Brain microvascular endothelial cell (primary cell): ENCODE results near the gene ZGPAT.
A peak's percentile ranks its signal among the peaks of the same experiment; 100 is the strongest.
"Not testable (repeated sequence)": the region's sequence is repeated elsewhere in the genome, so short reads cannot be mapped to it uniquely, and the experiment has no call there.

ENCODE experiments used
- DNase-seq: peaks from one replicate; pipeline ENCODE4 v3.0.0-alpha.2; 2020
- H3K27ac ChIP-seq: fragments of 250-450 bp; sonication (Bioruptor Pico); 2 replicates; pipeline ENCODE4 v1.5.1; 2020; ENCODE audit warnings: mild to moderate bottlenecking, moderate library complexity
- H3K27me3 ChIP-seq: fragments of 250-450 bp; sonication (Bioruptor Pico); replicated peaks from 2 replicates; pipeline ENCODE4 v1.5.1; 2020; ENCODE audit warnings: mild to moderate bottlenecking
- H3K36me3 ChIP-seq: fragments of 250-450 bp; sonication (Bioruptor Pico); replicated peaks from 2 replicates; pipeline ENCODE4 v1.5.1; 2020; ENCODE audit warnings: mild to moderate bottlenecking
- H3K4me3 ChIP-seq: 2 replicates; pipeline ENCODE4 v1.5.1; 2011; ENCODE audit warnings: low read depth, mild to moderate bottlenecking, control low read depth, low read length, moderate library complexity
- in situ Hi-C: cut with HindIII; loops from 2 replicates; pipeline ENCODE4 v1.10.0; 2017; ENCODE audit warnings: low sequenced_read_pairs, low pct_ligation_motif_present
- TF ChIP-seq, protein P1 (sequence below): IDR thresholded peaks from 2 replicates; pipeline ENCODE4 v1.5.1; 2011; ENCODE audit warnings: low read depth, mild to moderate bottlenecking, moderate library complexity, low read length, control low read depth, inconsistent platforms; ENCODE audit errors: missing control alignments

The ZGPAT gene

DNA sequence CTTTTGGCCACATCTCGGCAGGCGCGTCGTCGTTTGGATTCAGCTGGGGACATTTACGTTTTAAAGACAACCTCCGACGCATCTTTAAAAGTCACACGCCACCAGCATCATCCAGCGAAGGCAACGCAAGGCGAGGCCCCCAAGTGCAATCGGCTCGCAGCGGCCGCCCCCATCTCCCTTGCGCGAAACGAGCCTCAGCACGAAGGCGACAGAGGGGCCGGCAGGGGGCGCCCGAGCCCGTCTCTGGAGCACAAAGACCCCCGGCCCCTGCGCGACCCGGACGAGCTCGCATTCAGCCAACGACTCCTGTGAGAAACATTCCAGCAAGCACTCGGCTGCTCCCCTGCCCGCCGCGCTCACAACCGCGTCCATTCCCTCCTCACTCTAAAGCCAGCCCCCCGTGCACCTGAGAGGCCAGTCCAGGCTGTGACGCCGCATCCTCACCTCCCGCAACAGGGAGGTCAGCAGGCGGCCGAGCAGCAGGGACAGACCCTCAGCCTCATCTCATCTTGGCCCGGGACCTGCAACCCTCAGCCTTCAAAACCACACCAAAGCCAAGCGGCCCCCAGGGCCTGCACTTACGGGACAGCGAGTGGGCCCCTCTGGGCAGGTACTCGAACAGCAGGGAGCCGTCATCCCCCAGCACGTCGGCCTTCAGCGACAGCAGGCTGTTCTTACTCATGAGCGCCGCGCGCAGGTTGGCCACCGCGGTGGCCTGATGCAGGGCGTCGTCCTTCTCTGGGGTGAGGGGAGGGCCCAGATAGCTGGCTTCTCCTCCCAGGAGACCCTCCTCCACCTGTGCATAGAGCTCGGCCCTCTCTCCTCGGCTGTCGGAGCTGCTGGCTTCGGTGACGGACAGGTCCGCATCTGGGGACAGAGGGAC lies 67.5 kb downstream of the ZGPAT start:
- TF ChIP-seq, protein P1, sequence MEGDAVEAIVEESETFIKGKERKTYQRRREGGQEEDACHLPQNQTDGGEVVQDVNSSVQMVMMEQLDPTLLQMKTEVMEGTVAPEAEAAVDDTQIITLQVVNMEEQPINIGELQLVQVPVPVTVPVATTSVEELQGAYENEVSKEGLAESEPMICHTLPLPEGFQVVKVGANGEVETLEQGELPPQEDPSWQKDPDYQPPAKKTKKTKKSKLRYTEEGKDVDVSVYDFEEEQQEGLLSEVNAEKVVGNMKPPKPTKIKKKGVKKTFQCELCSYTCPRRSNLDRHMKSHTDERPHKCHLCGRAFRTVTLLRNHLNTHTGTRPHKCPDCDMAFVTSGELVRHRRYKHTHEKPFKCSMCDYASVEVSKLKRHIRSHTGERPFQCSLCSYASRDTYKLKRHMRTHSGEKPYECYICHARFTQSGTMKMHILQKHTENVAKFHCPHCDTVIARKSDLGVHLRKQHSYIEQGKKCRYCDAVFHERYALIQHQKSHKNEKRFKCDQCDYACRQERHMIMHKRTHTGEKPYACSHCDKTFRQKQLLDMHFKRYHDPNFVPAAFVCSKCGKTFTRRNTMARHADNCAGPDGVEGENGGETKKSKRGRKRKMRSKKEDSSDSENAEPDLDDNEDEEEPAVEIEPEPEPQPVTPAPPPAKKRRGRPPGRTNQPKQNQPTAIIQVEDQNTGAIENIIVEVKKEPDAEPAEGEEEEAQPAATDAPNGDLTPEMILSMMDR: peak; percentile 86
- H3K27me3 ChIP-seq: no peaks in the 10 kb centered on the region
- H3K27ac ChIP-seq: no peak overlapping the region
- DNase-seq: peak; percentile 20
- no peaks in the 10 kb centered on the region for H3K36me3 ChIP-seq
- H3K4me3 ChIP-seq: peak overlapping the region; percentile 31
- in situ Hi-C loops: no loop called here

DNA sequence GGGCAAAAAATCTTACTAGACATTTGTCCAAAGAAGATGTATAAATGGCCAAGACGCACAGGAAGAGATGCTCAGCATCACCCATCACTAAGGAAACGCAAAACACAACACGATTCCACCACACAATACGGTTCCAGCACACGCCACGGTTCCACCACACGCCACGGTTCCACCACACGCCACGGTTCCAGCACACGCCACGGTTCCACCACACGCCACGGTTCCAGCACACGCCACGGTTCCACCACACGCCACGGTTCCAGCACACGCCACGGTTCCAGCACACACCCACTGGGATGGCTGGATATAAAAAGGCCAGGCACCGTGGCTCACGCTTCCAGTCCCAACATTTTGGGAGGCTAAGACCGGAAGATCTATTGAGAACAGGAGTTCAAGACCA lies 69.0 kb downstream of the ZGPAT start:
- in situ Hi-C loops, H3K27me3 ChIP-seq, H3K4me3 ChIP-seq, H3K27ac ChIP-seq, DNase-seq, H3K36me3 ChIP-seq: not testable (repeated sequence)

DNA sequence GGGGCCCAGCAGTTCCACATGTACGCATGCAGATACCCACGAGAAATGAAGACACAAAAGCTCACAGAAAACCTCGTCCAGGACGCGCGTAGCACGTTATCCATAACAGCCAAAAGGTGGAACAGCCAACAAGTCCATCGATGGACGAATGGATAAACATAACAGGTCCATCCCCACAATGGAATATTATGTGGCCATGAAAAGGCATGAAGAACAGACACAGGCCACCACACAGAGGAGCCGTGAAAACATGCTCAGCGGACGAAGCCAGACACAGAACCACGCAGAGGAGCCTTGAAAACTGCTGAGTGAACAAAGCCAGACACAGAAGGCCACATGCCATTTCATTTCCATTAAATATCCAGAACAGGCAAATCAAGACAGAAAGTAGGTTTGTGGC lies 69.8 kb downstream of the ZGPAT start:
- no peak for DNase-seq
- in situ Hi-C loops: no loop called here
- H3K36me3 ChIP-seq: no peaks in the 10 kb centered on the region
- H3K4me3 ChIP-seq: no peak overlapping the region
- no peak overlapping the region for H3K27ac ChIP-seq
- no peaks in the 10 kb centered on the region for H3K27me3 ChIP-seq
- TF ChIP-seq, protein P1: no peak

DNA sequence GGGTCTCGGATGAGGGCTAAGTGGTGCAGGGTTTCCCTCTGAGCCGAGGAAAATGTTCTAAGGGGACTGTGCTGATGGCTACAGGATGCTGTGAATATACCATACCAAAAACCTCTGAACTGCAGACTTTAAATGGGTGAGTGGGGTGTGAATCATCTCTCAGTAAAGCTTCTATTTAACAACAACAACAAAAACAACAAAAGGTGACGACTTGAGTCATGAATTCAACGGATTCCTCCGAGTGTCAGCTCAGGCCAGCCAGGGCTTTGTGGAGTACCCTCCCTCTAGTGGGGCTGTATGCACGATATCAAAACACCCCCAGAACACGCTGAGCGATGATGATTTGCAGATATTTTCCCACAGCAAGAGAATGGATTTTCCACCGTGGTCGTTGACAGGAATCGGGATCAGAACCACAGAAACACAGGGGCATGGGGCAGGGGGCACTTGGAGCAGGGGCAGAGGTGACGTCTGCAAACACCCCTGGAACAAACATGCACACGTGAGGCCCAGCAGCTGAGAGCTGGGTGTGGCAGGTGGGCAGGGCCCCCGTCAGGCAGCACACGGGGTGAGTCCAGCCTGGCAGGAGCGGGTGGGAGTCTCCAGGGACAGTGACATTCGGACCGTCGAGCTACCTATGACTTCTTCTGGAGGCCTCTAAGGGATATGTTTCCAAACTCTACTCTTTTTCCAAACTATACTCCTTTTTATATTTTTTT lies 70.4 kb downstream of the ZGPAT start:
- Histone ChIP-seq H3K36me3 (no peaks in the 10 kb centered on the region), H3K4me3 (no peak overlapping the region), H3K27ac (no peak overlapping the region), H3K27me3 (no peaks in the 10 kb centered on the region)
- TF ChIP-seq, protein P1: no peak
- DNase-seq: no peak
- in situ Hi-C loops: no loop called here

DNA sequence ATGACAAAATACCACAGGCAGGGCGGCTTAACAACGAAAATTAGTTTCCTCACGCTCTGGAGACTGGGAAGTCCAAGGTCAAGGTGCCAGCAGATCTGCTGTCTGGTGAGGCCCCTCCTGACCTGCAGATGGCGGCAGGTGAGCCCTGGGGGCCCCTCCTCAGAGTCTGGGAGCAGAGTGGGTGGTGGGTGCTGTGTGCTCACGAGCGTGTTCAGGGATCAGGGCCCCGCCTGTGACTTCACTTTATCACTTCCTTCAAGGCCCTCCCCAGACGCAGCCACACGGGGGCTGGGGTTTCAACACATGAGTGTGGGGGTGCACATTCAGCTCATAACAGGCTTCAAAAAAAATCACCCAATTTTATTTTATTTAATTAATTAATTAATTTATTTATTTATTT lies 71.0 kb downstream of the ZGPAT start:
- no peaks in the 10 kb centered on the region for H3K27me3 ChIP-seq
- TF ChIP-seq, protein P1: peak; percentile 6
- DNase-seq: no peak
- H3K4me3 ChIP-seq: no peak overlapping the region
- H3K36me3 ChIP-seq: no peaks in the 10 kb centered on the region
- H3K27ac ChIP-seq: no peak overlapping the region
- in situ Hi-C loops: no loop called here

DNA sequence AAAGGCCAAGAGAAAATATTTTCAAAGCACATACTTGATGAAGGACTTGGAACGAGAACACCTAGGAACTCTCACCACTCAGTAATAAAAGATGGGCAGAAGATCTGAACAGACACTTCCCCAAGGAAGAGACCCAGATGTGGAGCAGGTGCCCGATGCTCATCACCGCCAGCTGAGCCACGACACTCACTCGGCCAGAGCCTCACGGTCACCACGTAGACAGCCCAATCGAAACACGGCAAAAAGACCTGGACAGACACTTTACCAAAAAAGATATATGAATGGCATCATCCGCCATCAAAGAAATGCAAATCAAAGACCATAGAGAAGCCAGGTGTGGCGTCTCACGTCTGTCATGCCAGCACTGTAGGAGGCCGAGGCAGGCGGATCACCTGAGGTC lies 73.3 kb downstream of the ZGPAT start:
- Histone ChIP-seq H3K4me3 (no peak overlapping the region), H3K27ac (no peak overlapping the region), H3K27me3 (no peaks in the 10 kb centered on the region), H3K36me3 (no peaks in the 10 kb centered on the region)
- TF ChIP-seq, protein P1: no peak
- in situ Hi-C loops: no loop called here
- no peak for DNase-seq
